Measurements from ENCODE around the gene TSPAN5. TPM values are rescaled to one million over a fixed set of nuclear protein-coding genes. Genes with fewer than 3 reads are reported as not detected.

Gene TSPAN5
- total RNA-seq, 3 donors from 2014 or later = 1.9 to 17.7 (median 12.8) TPM

GRCh38 chr4:98434816-98435215 is 223.6 kb downstream of the TSPAN5 start:
- H3K4me3 ChIP-seq = no peak overlapping the region
- H3K9me3 ChIP-seq = no peaks in the 10 kb centered on the region
- no peak overlapping the region for H3K27ac ChIP-seq
- TF ChIP-seq POLR2A (IDR thresholded peaks at IDR 0.05) = no peak
- TF ChIP-seq, protein P1, sequence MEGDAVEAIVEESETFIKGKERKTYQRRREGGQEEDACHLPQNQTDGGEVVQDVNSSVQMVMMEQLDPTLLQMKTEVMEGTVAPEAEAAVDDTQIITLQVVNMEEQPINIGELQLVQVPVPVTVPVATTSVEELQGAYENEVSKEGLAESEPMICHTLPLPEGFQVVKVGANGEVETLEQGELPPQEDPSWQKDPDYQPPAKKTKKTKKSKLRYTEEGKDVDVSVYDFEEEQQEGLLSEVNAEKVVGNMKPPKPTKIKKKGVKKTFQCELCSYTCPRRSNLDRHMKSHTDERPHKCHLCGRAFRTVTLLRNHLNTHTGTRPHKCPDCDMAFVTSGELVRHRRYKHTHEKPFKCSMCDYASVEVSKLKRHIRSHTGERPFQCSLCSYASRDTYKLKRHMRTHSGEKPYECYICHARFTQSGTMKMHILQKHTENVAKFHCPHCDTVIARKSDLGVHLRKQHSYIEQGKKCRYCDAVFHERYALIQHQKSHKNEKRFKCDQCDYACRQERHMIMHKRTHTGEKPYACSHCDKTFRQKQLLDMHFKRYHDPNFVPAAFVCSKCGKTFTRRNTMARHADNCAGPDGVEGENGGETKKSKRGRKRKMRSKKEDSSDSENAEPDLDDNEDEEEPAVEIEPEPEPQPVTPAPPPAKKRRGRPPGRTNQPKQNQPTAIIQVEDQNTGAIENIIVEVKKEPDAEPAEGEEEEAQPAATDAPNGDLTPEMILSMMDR (IDR thresholded peaks at IDR 0.05) = no peak
- no peak for TF ChIP-seq POLR2AphosphoS5 (IDR thresholded peaks at IDR 0.05)
- no peaks in the 10 kb centered on the region for H3K27me3 ChIP-seq
- peaks cover 9% of the 10 kb centered on the region for H3K36me3 ChIP-seq
- no peak for DNase-seq (ENCODE audit: low spot score in 2 of 2)
- intact Hi-C loops (cut with DNase I; ENCODE audit: low total_unique reads) = no loop called here
- no peaks in the 10 kb centered on the region for H3K4me1 ChIP-seq

DNA sequence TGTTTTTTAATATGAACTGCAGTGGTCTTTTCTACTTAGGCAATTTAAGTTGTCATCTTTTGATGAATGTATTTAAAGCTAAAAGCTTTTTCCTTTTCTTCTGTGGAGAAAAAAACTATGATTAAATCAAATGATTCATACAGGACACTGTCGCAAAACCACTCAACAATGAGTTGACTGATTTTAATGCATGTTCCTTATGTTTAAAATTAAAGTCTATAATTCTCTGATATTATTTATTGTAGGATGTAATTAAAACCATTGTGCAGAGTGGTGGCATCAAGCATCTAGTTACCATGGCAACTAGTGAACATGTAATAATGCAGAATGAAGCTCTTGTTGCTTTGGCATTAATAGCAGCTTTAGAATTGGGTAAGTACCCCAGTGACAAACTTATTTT is 224.7 kb downstream of the TSPAN5 start:
- Histone ChIP-seq H3K27ac (no peak overlapping the region), H3K36me3 (peaks cover 9% of the 10 kb centered on the region), H3K4me3 (no peak overlapping the region), H3K27me3 (no peaks in the 10 kb centered on the region), H3K9me3 (no peaks in the 10 kb centered on the region), H3K4me1 (no peaks in the 10 kb centered on the region)
- intact Hi-C loops (cut with DNase I; ENCODE audit: low total_unique reads) = no loop called here
- TF ChIP-seq POLR2A (IDR thresholded peaks at IDR 0.05) = no peak
- TF ChIP-seq, protein P1 (IDR thresholded peaks at IDR 0.05) = no peak
- TF ChIP-seq POLR2AphosphoS5 (IDR thresholded peaks at IDR 0.05) = no peak
- DNase-seq (ENCODE audit: low spot score in 2 of 2) = no peak

GRCh38 chr4:98430708-98431403 is 227.6 kb downstream of the TSPAN5 start:
- DNase-seq (ENCODE audit: low spot score in 2 of 2) = no peak
- Histone ChIP-seq H3K9me3 (no peaks in the 10 kb centered on the region), H3K36me3 (no peaks in the 10 kb centered on the region), H3K27ac (no peak overlapping the region), H3K4me1 (no peaks in the 10 kb centered on the region), H3K27me3 (no peaks in the 10 kb centered on the region), H3K4me3 (no peak overlapping the region)
- intact Hi-C loops (cut with DNase I; ENCODE audit: low total_unique reads) = no loop called here
- TF ChIP-seq POLR2AphosphoS5 (IDR thresholded peaks at IDR 0.05) (no peak), POLR2A (IDR thresholded peaks at IDR 0.05) (no peak)
- TF ChIP-seq, protein P1 (IDR thresholded peaks at IDR 0.05) = no peak

GRCh38 chr4:98423009-98423408 is 235.4 kb downstream of the TSPAN5 start:
- H3K9me3 ChIP-seq = no peaks in the 10 kb centered on the region
- no peaks in the 10 kb centered on the region for H3K36me3 ChIP-seq
- TF ChIP-seq POLR2A (IDR thresholded peaks at IDR 0.05) = no peak
- TF ChIP-seq POLR2AphosphoS5 (IDR thresholded peaks at IDR 0.05) = no peak
- TF ChIP-seq, protein P1 (IDR thresholded peaks at IDR 0.05) = no peak
- H3K27me3 ChIP-seq = no peaks in the 10 kb centered on the region
- H3K4me1 ChIP-seq = no peaks in the 10 kb centered on the region
- no peak overlapping the region for H3K27ac ChIP-seq
- H3K4me3 ChIP-seq = no peak overlapping the region
- no peak for DNase-seq (ENCODE audit: low spot score in 2 of 2)
- intact Hi-C loops (cut with DNase I; ENCODE audit: low total_unique reads) = no loop called here

GRCh38 chr4:98421111-98421510 is 237.3 kb downstream of the TSPAN5 start:
- no peaks in the 10 kb centered on the region for H3K27me3 ChIP-seq
- H3K36me3 ChIP-seq = no peaks in the 10 kb centered on the region
- H3K4me1 ChIP-seq = no peaks in the 10 kb centered on the region
- intact Hi-C loops (cut with DNase I; ENCODE audit: low total_unique reads) = no loop called here
- TF ChIP-seq, protein P1 (IDR thresholded peaks at IDR 0.05) = no peak
- no peak for TF ChIP-seq POLR2A (IDR thresholded peaks at IDR 0.05)
- no peak for TF ChIP-seq POLR2AphosphoS5 (IDR thresholded peaks at IDR 0.05)
- no peak for DNase-seq (ENCODE audit: low spot score in 2 of 2)
- no peak overlapping the region for H3K4me3 ChIP-seq
- no peaks in the 10 kb centered on the region for H3K9me3 ChIP-seq
- no peak overlapping the region for H3K27ac ChIP-seq

Data from breast epithelium (tissue), 4 donors.